HG02642 (cell line): Measurements from ENCODE around the gene LIN52.

Source experiments
- ATAC-seq: cut with Tn5 transposase; IDR thresholded peaks from one replicate; pipeline ENCODE4 v1.9.1; 2021; ENCODE audit warnings: mild to moderate bottlenecking; ENCODE audit not compliant: unreplicated experiment, poor library complexity

Gene LIN52

DNA sequence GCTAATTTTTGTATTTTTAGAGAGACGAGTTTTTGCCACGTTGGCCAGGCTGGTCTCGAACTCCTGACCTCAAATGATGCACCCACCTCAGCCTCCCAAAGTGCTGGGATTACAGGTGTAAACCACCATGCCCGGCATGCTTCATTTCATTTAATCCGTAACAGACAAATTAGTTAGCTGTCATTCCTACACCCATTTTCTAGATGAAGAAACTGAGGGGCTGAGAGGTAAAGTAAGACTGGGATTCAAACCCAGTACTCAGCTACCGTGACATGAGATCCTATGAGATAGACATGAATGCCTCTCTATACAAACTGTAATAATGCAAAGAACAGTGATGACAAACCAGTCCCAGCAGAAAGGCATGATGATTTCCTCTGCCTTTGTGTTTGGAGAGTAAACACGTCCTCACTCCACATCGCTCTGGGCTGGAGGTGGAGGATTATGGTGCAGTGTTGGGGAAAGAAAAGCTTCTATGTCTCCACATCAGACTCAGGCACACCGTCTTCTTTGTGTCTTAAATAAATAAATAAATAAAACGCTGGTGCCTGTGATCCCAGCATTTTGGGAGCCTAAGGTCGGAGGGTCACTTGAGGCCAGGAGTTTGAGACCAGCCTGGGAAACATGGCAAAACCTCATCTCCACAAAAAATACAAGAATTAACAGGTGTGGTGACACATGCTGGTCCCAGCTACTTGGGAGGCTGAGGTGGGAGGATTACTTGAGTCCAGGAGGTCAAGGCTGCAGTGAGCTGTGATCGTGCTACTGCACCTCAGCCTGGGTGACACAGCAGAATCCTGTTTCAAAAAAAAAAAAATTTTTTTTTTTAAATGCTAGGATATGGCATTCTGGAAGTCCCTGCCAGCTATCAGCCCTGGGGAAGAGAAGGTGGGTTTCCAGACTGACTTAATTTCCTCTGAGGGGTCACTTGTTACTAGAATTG lies 164.9 kb downstream of the LIN52 start:
- ATAC-seq, result no peak
